Measurements from ENCODE around the gene IL6.

- no peak for TF ChIP-seq EZH2 (IDR thresholded peaks at IDR 0.05; ENCODE audit: low read depth)
- TF ChIP-seq CTCF (conservative IDR thresholded peaks at IDR 0.05) = no peak
Observed at GRCh38 chr7:22680482-22680911, 46.5 kb upstream of the IL6 start.
